HL-60/S4 treated with retinoic acid at 250 ng/mL for 4 days and 3 days (cell line): ENCODE results near the gene TMEM132D.

Experiments used
- in situ Hi-C: fragments of 300-500 bp; cut with MboI; formaldehyde crosslinking; loops from 2 replicates; pipeline ENCODE4 v1.7.0; 2022; ENCODE audit warnings: low sequenced_read_pairs

The TMEM132D gene

DNA sequence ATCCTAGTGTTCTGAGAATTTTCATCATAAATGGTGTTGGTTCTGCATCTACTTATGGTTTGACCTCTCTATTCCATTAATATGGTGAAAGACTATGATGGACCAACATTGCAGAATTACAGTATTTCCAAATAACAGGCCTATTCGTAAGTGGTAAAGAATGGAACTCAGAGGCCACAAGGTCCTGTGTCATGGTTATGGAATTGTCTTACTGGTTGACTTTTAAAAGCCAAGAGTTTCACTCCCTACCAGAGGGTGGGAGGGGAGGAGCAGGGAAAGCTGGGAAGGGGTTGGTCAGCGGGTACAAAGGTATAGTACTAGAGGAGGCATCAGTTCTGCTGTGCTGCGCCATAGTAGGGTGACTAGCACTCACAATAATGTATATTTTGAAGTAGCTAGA, 153.4 kb downstream of the TMEM132D start:
- in situ Hi-C loops, result no loop called here

DNA sequence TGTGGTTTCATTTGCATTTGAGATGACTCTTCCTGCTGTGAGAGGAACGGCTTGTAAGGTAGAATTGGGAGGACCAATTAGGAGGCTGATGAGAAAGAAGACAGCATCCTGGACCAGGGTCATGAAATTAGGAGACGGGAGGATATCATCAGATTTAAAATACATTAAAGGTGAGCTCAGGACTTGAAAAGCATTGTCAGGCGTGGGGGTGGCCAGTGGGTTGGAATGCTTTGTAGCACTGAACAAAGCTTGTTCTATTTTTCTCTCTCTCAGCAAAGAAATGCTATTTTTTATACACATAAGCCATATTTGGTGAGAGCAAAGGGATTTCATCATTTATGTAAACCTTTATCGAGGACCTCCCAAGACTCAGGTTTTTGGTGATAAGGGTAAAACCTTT, 157.5 kb downstream of the TMEM132D start:
- in situ Hi-C loops, result no loop called here

DNA sequence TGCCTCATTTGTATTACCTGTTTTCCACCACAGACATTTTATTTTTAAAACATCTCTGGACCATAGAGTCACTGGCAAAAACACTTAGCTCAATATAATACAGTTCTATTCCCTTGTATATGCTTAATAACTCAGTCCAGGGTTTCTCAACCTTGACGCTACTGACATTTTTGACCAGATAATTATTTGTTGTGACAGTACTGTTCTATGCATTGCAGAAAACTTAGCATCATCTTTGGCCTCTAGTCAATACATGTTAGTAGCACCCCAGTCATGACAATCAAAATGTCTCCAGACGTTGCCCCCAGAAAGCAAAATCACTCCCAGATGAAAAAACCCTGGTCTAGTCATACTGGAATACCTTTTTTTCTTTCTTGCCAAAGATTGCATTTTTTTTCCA, 174.7 kb downstream of the TMEM132D start:
- in situ Hi-C loops, result no loop called here

DNA sequence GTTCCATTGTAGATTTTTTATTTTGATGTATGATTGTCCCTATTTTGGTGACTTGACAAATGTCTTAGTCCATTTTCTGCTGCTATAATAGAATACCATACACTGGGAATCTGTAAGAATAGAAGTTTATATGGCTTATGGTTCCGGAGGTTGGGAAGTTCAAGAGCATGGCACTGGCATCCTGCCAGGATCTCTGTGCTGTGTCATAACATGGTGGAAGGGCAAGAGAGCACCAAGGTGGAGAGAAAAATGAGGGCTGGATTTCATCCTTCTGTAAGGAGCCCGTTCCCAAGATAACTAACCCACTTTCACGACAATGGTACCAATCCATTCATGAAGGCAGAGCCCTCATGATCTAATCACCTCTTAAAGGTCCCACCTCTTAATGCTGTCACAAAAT, 176.7 kb downstream of the TMEM132D start:
- in situ Hi-C loops, result no loop called here

DNA sequence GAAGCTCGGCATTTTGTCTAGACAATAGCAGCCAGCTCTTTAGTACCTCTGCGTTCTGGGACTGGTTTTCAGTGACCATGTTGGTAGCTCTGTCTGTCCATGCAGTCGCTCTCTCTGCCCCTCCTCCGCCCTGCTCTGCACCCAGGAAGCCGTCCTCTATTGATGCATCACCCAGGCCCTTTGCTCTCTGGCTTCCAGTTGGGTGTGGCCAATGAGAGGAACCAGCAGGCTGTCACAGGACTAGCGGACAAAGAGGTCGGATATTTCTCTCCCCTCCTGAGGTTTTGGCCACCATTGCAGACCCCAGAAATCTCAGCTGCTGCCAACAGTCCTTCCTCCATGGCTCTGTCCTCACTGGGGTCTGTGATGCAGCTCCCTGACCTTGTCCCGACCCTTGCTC, 180.6 kb downstream of the TMEM132D start:
- in situ Hi-C loops, result no loop called here

DNA sequence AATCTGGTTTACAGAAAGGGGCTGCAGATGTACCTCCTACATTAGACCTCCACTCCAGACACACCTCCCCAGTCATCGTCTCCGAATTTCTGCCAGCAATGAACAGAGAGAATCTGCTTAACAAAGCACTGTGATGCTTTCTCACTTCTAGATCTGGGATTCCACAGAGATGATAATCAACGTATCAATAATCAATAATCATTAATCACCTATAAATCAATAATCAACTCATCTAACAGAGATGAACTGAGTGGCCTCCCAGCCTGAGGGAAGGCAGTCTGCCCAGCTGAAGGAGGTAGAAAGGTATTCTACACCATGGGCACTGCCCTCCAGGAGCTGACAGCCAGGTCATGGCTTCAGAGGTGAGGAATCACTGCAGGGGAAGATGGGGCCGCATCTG, 183.2 kb downstream of the TMEM132D start:
- in situ Hi-C loops, result no loop called here

DNA sequence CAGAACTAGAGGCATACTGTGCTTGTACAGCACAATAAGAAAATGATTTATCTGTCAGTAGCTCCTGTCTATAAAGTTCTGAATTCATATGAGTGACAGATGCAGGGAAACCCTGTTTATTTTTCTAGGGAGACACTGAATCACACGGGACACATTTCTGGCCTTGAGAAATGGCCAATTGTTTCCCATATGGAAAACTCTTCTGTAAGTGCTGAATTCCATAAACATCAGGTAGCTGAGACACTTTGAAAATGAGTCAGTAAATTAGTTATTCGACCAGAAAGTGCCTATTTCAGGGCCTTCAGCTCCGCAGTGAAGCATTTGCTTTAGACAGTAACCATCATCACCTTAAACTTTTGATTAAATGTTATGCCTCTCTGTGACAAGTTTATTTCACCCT, 184.4 kb downstream of the TMEM132D start:
- in situ Hi-C loops, result no loop called here

DNA sequence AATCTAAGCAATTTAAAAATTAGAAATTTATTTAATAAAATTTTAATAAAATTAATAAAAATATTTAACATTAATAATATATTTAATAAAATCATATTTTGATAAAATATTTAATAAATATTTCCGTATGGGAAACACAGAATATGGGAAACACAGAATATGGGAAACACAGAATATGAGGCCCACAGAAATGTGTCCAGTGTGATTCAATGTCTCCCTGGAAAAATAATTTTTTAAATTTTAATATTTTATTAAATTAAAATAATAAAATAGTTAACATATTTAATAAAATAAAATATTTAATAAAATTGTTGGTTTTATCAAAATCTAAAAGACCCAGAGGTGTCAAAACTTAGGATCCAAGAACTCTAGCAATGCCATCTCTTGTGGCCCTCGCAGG, 186.4 kb downstream of the TMEM132D start:
- in situ Hi-C loops, result no loop called here

DNA sequence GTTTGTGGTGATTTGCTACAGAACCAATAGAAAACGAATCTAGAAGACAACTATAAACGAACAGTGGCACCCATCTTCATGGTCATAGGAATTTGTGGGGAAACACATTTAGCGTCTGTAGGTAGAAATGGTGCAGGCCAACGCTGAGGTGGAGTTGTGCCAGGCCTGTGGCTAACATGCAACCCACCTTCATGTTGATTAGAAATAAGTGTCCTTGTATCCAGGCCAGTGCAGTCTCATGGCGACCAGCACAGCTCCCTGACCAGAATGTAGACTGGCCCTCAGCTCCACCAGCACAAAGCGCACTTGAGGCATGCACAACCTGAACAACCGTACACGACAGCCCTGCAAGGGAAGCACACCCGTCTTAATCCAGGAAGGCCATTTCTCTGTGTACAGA, 187.0 kb downstream of the TMEM132D start:
- in situ Hi-C loops, result no loop called here

DNA sequence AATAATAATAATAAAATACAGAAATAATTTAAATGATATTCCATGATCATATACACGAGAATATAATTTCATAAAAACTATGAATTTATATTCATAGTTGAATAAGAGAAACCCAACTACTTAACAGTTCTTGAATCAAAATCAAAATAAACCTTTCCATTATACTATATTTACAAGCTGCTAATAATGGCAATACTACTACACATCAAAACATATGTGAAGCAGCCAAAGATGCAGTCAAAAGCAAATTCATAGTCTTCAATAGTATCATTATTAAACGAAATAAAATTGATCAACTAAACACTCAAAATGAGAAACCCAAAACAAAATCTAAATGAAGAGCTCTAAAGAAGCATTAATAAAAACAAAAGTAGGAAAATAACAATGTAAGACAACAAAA, 197.1 kb downstream of the TMEM132D start:
- in situ Hi-C loops, result no loop called here

DNA sequence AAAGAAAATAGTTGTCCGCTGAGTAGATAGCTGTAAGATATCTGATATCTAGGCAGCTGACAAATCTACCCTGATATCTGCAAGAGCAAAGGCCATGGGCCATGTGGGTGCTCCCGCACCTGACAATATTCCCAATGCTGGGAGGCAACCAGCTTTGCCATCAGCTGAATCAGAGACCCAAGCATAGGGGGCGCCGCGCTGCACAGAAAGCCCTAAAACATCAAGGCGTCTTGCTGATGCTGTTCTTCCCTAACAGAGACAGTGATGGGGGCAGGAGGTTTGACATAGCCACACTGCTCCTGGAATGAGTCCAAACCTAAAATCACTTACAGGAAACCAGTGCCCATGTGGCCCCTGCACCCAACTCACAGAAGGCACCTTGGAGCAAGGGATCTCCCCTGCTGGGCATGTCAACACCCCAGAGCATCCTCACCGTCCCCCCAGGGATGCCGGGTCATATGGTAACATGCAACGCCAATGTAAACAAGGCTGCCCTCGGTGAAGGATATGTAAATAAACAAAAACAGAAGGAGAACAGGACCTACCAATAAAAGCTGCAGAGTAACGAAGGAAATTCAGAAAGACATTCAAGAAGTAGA, 199.5 kb downstream of the TMEM132D start:
- in situ Hi-C loops, result no loop called here

DNA sequence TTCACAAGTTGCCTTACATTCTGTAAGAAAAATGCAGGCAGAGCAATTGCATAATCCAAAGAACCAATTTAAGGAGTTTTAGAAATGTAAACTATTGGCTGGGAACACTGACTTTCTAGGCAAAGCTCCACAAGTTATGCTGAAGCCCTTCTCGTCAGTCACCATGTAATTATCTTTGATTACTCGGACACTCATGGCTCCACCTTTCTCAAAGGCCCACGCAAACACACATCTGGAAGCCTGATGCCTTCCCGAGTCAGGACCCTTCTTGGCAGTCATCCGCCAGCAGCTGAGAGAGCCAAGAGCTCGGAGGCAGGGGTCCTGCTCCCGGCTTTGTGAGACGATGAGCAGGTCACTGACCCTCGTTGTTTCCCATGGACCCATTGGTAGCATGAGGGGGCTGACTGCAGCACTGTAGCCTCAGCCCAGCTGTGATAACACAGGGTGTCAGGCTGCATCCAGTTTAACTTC, 202.2 kb downstream of the TMEM132D start:
- in situ Hi-C loops, result no loop called here

DNA sequence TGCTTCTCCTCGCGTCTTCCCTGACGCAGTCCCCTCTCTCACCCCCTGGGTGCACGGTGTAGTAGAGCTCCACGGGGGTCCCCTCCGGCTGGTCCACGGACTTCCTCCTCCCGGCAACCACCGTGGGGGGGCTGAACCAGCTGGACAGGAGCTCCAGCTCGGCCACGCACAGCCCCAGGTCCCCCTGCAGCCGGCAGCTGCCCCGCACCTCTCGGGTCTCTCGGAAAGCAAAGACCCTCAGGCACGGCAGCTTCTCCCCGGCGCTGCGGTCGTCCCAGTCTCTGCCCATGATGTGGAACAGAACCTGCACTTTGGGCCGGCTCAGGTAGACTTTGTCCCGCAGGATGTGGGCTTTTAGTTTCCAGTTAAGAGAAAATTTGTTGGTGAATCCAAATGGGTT, 203.8 kb downstream of the TMEM132D start:
- in situ Hi-C loops, result no loop called here

DNA sequence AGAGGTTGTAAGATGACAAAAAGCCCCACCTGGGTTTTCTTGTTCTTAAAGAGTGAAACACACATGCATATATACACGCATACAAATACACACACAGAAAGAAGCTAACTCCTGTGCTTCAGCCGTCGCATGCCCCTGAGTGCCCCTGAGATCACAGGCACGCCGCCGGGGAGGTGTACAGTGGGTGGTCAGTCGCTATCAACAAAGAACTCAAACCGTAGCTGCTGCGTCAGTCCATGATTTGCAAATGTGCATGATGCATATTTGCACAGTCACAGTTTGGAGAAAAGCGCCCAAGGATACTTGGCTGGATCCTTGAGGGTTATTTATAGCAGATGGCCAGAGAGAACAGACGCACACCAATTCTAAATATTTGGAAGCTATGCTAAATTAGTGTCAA, 206.9 kb downstream of the TMEM132D start:
- in situ Hi-C loops, result no loop called here

DNA sequence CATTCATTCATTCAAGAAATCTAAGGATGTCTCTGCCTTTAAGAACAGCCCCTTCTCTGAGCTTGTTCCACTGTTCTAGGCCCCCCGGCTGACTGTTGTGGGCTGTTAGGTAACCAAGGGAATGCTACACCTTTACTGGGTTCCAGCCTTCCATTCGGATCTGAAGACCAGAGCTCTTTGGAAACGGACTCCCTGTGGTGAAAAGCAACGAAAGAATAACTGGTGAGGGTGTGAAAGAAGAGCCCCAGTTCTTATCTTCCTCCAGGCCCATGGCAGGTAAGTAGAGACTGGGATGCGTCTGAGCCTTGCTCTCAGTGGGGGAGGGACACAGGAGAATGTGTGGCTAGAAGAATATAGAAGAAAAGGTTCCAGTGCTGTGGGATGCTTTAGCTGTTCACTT, 207.4 kb downstream of the TMEM132D start:
- in situ Hi-C loops, result no loop called here

DNA sequence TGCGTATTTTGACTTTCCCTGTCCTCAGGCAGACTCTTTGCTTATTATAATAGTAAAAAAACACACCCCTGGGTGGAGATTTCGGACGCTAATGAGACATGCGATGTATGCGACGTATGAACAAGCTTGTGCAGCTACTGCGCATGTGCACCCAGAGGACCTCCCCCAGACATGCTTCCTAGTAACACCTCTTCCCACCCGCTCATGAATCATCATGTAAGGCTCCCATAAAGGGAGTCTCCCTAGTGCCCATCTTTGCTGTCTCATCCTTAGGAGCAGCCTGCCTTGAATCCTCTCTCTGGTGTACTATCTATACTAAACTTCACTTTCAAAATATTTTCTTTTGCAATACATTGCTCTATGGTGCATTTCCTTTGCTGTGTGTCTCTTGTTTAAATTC, 210.1 kb downstream of the TMEM132D start:
- in situ Hi-C loops, result no loop called here

DNA sequence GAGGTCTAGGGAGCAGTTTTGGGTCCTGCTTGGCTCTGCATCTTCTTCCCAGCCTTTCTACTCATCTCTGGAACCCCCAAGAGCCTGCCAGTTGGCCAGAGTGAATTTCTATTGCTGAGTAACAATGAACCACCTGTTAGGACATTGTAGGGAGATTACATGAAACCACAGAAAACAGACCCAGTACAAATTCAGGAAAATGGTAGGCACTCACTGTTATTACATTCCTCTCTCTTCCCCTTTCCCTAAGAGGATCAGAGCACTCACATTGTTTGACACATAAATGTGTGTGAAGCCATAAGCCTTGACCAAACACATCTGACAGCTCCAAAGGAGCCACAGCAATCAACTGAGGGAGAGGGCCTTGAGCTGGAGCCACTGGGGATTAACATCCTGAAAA, 216.1 kb downstream of the TMEM132D start:
- in situ Hi-C loops, result no loop called here

DNA sequence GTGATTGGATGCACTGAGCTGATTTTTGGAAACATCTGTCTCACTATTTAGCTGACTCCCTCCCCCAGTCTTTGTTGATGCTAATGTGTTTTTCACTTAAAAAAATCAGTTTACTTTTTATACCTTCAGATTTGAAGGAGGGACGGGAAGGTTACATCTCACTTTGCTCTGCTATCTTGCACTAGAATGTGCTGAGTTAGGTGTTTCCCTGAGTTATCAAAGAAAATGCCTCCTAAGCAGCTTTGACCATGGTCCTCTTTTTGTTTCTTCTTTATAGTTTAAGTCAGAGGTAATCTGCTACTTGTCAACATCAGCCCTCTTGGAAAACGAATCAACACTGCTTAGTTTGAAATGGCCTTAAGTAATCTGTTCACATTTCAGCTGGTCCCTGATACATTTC, 222.0 kb downstream of the TMEM132D start:
- in situ Hi-C loops, result no loop called here

DNA sequence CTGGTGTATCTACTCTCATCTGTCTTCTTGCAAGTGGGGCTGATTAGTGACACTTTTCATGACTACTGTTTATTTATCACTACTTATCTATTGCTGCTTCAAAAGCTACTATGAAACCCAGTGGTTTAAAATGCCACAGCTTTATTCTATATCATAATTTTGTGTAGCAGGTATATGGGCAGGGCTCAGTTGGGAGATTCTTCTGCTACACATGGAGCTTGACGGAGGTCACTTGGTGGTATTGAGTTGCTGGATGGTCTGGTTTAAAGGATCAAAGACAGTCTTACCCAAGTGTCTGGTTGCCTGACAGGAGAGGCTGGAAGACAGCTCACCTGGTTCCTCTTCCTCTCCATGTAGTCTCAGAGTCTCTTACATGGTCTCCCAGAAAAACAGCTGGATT, 222.7 kb downstream of the TMEM132D start:
- in situ Hi-C loops, result no loop called here

DNA sequence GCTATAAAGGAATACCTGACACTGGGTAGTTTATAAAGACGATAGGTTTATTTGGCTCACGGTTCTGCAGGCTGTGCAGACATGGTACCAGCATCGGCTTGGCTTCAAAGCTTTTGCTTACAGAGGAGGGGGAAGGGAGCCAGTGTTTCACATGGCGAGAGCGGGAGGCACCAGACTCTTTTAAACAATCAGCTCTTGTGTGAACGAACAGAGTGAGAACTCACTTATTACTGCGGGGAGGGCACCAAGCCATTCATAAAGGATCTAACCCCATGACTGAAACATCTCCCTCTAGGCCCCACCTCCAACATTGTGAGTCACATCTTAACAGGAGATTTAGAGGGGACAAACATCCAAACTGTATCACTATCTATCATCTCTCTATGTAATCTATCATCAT, 227.4 kb downstream of the TMEM132D start:
- in situ Hi-C loops, result no loop called here

DNA sequence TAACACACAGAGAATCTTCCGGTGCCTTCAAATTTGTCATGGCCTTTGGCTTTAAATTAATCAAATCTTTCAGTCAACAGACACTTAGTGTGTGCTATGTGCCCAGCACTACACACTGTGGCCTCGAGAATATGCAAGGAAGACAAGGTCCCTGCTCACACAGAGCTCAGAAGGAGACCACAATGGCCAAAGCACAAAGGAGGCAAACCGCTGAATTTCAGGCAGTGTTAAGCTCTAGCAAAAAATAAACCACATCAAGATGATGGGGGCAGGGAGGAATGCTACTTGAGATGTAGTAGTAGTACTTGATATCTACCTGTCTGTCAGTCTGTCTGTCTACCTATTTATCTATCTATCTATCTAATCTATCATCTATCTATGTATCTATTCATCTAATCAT, 227.9 kb downstream of the TMEM132D start:
- in situ Hi-C loops, result no loop called here

DNA sequence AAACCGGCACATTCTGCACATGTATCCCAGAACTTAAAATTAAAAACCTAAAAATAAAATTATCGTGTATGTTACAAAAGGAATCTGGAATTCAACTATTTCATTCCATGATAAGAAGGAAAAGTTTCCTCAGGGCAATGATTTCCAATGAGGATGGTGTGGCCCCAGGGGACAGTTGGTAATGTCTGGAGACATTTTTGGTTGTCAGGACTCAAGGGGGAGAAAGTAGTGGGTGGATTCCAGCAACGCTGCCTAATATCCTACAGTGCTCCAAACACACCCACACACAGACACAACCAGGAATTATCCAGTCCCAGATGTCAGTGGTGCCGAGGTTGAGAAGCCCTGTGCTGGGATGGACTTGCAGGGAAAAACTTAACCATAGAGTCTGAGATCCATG, 228.3 kb downstream of the TMEM132D start:
- in situ Hi-C loops, result no loop called here

DNA sequence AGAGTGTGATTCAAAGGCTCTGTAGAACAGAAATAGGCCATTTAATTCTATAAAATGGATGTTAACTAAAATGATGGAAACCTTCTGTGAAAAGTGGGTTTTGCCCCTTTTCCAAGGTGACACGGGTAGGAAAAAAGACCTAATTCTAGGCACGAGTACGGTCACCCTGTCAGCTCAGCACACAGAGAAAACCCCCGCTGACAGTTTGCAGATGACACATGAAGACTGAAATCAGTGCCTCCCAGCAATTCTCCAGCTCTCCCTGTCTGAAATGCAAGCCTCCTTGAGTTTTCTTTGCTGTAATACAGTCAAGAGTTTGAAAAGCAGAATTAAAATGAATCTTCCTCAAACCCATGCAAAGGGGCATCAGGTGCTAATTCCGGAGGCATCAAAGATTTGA, 230.0 kb downstream of the TMEM132D start:
- in situ Hi-C loops, result no loop called here

DNA sequence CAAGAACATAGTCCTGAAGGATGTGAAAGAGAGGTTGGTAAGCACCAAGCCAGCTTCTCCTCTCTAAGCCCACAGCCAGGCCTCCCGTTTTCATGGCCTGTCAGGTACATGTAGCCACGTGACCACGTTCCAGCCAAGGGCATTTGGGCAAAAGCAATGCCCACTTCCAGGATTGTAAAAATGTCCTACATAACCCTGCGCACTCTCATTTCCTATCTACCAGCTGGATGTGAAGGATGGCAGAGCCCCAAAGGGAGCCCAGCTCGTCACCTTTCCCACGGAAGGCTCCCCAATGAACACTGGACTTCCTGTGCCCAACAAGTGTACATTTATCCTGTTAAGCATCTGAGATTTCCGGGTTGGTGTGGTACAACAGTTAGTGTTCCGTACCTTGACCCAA, 231.7 kb downstream of the TMEM132D start:
- in situ Hi-C loops, result no loop called here
